Measurements from ENCODE around the gene S100A14.

GRCh38 chr1:153608089-153608682 is 7.9 kb downstream of the S100A14 start:
- TF ChIP-seq CTCF (IDR thresholded peaks at IDR 0.05; ENCODE audit: low read length) (no peak), EZH2phosphoT487 (IDR thresholded peaks at IDR 0.05; ENCODE audit: low read length) (no peak)

Measured in MM.1S (cell line).